ENCODE results near the gene IZUMO1. TPM values are rescaled to one million over a fixed set of nuclear protein-coding genes. Genes with fewer than 3 reads are reported as not detected.

The IZUMO1 gene
- total RNA-seq, 4 donors from 2014 or later = not detected

DNA sequence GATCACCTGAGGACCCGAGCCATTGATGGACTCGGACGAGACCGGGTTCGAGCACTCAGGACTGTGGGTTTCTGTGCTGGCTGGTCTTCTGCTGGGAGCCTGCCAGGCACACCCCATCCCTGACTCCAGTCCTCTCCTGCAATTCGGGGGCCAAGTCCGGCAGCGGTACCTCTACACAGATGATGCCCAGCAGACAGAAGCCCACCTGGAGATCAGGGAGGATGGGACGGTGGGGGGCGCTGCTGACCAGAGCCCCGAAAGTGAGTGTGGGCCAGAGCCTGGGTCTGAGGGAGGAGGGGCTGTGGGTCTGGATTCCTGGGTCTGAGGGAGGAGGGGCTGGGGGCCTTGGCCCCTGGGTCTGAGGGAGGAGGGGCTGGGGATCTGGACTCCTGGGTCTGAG is 9.5 kb upstream of the IZUMO1 start:
- WGBS, 2 donors (ENCODE audit: low coverage in 1 of 2) = 76 to 80% methylated on average over 1 to 11 of the region's 11 CpGs
- no peak overlapping the region for H3K4me3 ChIP-seq
- H3K27me3 ChIP-seq = peaks cover 66% of the 10 kb centered on the region
- no peak overlapping the region for H3K27ac ChIP-seq
- intact Hi-C loops (cut with DNase I; ENCODE audit: low total_unique reads) (no loop called here), in situ Hi-C loops (cut with MboI; ENCODE audit: low pct_ligation_motif_present in 1 of 4, low pct_unique_long_range_greater_than_20kb in 1 of 4, low sequenced_read_pairs in 3 of 4) (no loop called here)
- H3K9me3 ChIP-seq = no peaks in the 10 kb centered on the region
- H3K36me3 ChIP-seq = no peaks in the 10 kb centered on the region
- peaks cover 12 to 15% (median 13%) of the 10 kb centered on the region in 4 donors for H3K4me1 ChIP-seq
- TF ChIP-seq EP300 (IDR thresholded peaks at IDR 0.05; ENCODE audit: low read depth) = no peak
- TF ChIP-seq POLR2AphosphoS5 (IDR thresholded peaks at IDR 0.05) = no peak
- DNase-seq = no peak

DNA sequence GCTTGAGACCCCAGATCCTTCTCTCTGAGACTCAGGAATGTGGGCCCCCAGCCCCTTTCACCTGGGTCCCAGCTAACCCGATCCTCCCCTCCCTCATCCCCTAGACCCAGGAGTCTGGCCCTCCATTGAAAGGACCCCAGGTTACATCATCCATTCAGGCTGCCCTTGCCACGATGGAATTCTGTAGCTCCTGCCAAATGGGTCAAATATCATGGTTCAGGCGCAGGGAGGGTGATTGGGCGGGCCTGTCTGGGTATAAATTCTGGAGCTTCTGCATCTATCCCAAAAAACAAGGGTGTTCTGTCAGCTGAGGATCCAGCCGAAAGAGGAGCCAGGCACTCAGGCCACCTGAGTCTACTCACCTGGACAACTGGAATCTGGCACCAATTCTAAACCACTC is 9.1 kb upstream of the IZUMO1 start:
- 70% methylated on average over 5 of the region's 5 CpGs; no CpG with 5 or more reads in 1 of the 2 donors for WGBS, 2 donors (ENCODE audit: low coverage in 1 of 2)
- TF ChIP-seq EP300 (IDR thresholded peaks at IDR 0.05; ENCODE audit: low read depth) (no peak), POLR2AphosphoS5 (IDR thresholded peaks at IDR 0.05) (no peak), POLR2A (IDR thresholded peaks at IDR 0.05) (no peak)
- TF ChIP-seq, protein P1, sequence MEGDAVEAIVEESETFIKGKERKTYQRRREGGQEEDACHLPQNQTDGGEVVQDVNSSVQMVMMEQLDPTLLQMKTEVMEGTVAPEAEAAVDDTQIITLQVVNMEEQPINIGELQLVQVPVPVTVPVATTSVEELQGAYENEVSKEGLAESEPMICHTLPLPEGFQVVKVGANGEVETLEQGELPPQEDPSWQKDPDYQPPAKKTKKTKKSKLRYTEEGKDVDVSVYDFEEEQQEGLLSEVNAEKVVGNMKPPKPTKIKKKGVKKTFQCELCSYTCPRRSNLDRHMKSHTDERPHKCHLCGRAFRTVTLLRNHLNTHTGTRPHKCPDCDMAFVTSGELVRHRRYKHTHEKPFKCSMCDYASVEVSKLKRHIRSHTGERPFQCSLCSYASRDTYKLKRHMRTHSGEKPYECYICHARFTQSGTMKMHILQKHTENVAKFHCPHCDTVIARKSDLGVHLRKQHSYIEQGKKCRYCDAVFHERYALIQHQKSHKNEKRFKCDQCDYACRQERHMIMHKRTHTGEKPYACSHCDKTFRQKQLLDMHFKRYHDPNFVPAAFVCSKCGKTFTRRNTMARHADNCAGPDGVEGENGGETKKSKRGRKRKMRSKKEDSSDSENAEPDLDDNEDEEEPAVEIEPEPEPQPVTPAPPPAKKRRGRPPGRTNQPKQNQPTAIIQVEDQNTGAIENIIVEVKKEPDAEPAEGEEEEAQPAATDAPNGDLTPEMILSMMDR (IDR thresholded peaks at IDR 0.05) = no peak
- intact Hi-C loops (cut with DNase I; ENCODE audit: low total_unique reads) = no loop called here
- in situ Hi-C loops (cut with MboI; ENCODE audit: low pct_ligation_motif_present in 1 of 4, low pct_unique_long_range_greater_than_20kb in 1 of 4, low sequenced_read_pairs in 3 of 4) = no loop called here
- Histone ChIP-seq H3K4me1 (peaks cover 12 to 15% (median 13%) of the 10 kb centered on the region in 4 donors), H3K27me3 (peaks cover 68% of the 10 kb centered on the region), H3K9me3 (no peaks in the 10 kb centered on the region), H3K27ac (no peak overlapping the region), H3K4me3 (no peak overlapping the region), H3K36me3 (no peaks in the 10 kb centered on the region)
- DNase-seq = no peak

DNA sequence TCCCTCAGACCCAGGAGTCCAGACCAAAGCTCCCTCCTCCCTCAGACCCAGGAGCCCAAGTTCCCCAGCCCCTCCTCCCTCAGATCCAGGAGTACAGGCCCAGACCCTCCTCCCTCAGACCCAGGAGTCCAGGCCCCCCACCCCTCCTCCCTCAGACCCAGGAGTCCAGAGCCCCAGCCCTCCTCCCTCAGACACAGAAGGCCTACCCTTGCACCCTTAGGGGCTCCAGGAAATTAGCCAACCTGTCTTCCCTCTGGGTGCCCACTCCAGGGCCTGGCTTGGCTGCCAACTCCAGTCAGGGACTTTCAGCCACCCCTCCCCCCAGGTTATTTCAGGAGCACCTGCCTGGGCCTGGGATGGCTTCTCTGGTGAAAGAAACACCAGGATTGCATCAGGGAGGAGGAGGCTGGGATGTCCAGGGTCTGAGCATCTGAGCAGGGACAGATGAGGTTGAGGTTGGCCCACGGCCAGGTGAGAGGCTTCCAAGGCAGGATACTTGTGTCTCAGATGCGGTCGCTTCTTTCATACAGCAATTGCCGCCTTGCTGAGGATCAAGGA is 8.5 kb upstream of the IZUMO1 start, which contains the start of gene FGF21:
Gene FGF21 (plus strand): TSS at position 441 of the 558 bp plus-strand sequence. CDS start 713 bp downstream, outside the sequence.
- TF ChIP-seq, protein P1 (IDR thresholded peaks at IDR 0.05) = no peak
- H3K4me1 ChIP-seq = peaks cover 12 to 15% (median 13%) of the 10 kb centered on the region in 4 donors
- H3K4me3 ChIP-seq = no peak within 1 kb of the TSS
- in situ Hi-C loops (cut with MboI; ENCODE audit: low pct_ligation_motif_present in 1 of 4, low pct_unique_long_range_greater_than_20kb in 1 of 4, low sequenced_read_pairs in 3 of 4) (no loop called here), intact Hi-C loops (cut with DNase I; ENCODE audit: low total_unique reads) (no loop called here)
- DNase-seq = no peak
- H3K36me3 ChIP-seq = no peaks in the 10 kb centered on the region
- WGBS, 2 donors (ENCODE audit: low coverage in 1 of 2) = 90% methylated on average over 4 of the region's 4 CpGs; no CpG with 5 or more reads in 1 of the 2 donors
- H3K27me3 ChIP-seq = peaks cover 68% of the 10 kb centered on the region
- no peak within 1 kb of the TSS for H3K27ac ChIP-seq
- H3K9me3 ChIP-seq = no peaks in the 10 kb centered on the region

DNA sequence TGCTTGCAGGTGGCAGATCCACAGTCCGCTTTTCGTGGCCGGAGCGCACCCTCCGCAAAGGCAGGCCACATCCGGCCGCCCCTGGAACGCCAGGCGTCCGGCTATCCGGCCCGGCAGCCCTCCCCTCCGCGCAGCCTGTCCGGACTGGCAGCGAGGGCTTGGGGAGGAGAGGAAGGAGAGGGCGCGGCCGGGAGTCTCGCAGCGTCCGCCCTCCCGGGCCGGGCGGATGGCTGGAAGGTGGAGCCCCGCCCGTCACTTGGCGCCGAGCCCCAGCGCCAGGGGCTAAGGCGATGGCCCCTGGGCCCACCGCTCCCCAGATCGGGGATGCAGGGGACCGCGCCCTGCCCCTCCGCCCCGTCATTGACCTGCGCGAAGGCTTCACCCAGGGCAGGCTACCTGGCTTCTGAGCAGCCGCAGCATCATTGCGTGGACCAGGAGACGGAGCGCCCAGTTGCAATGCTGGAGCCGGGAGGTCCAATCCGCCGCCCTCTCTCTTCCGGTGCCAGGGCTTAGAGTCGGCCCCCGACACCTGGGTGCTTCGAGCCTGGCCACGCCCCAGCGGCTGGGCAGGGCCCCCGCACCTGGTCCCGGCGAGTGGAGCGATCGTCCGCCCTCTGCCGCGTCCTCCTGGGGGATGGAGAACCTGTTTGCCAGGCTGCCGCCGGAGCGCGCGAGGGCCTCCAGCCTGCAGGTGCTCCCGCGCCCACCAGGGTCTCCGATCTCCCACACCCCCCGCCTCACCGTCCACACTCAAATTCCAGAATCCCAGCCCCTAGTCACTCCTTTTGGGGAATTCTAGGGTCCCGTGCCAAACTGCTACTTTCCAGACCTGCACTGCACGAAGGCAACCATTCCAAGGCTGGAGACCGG is 6.0 kb upstream of the IZUMO1 start, which contains the start of gene FUT1:
Gene FUT1 (minus strand): TSS at position 146 of the 870 bp plus-strand sequence. CDS start 1,360 bp downstream, outside the sequence.
- peak within 1 kb of the TSS; percentile 4 to 50 (median 24) for H3K27ac ChIP-seq
- in situ Hi-C loops (cut with MboI; ENCODE audit: low pct_ligation_motif_present in 1 of 4, low pct_unique_long_range_greater_than_20kb in 1 of 4, low sequenced_read_pairs in 3 of 4) = no loop called here
- peaks cover 12 to 15% (median 13%) of the 10 kb centered on the region in 4 donors for H3K4me1 ChIP-seq
- WGBS, 2 donors (ENCODE audit: low coverage in 1 of 2) = 2% methylated on average over 51 of the region's 73 CpGs; no CpG with 5 or more reads in 1 of the 2 donors
- H3K9me3 ChIP-seq = no peaks in the 10 kb centered on the region
- peak; percentile 76 for DNase-seq
- intact Hi-C loops (cut with DNase I; ENCODE audit: low total_unique reads) = no loop called here
- H3K27me3 ChIP-seq = peaks cover 67% of the 10 kb centered on the region
- H3K4me3 ChIP-seq = peak within 1 kb of the TSS in 3 of 4 donors; percentile 7 to 42 (median 22)
- no peaks in the 10 kb centered on the region for H3K36me3 ChIP-seq
- TF ChIP-seq POLR2AphosphoS5 (IDR thresholded peaks at IDR 0.05) = peak in 2 of 3 donors; percentile 25 to 28
- TF ChIP-seq, protein P1 (IDR thresholded peaks at IDR 0.05) = peak in 1 of 5 experiments; percentile 31
- TF ChIP-seq EP300 (IDR thresholded peaks at IDR 0.05; ENCODE audit: low read depth) = no peak
